ENCODE measurements around the gene ANK3. TPM values are rescaled to one million over a fixed set of nuclear protein-coding genes. Genes with fewer than 3 reads are reported as not detected.

The ANK3 gene
- polyA plus RNA-seq, 3 donors = not detected

DNA sequence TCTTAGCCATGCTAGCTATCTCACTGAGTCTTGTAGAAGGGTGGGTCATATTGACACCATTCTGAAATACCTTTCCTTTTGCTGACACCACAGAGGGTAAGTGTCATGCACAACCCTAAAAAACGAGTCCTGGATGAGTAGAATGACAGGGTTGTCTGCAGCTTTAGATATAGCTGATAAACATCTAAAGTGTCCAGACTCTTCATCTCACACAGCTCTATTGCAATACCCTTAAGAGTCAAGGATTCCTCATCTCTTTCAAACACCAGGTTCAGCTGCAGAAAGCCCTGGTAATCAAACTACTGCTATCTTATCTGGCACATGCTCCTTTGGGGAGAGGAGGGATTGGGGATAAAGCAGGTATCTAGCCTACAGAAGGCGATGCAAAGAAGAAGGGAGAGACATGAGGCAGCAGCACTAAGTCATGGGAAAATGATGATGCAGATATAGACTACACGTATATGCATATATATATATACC lies 127.0 kb downstream of the ANK3 start:
- H2AFZ ChIP-seq (ENCODE audit: insufficient read depth, low read depth, low read length, poor library complexity, severe bottlenecking) = no peak overlapping the region
- Mint-ChIP-seq H3K9me3 (peaks cover 0 to 3% (median 0%) of the 10 kb centered on the region in 7 donors), H3K27ac (no peak overlapping the region), H3K27me3 (ENCODE audit: low read depth in 3 of 3) (no peaks in the 10 kb centered on the region), H3K36me3 (no peaks in the 10 kb centered on the region), H3K4me3 (no peak overlapping the region), H3K4me1 (no peaks in the 10 kb centered on the region)
- intact Hi-C loops (cut with micrococcal nuclease) = no loop called here
- H3K79me2 ChIP-seq (ENCODE audit: insufficient read depth, low read length) = no peaks in the 10 kb centered on the region
- no peak for DNase-seq
- no peaks in the 10 kb centered on the region for H3K27me3 ChIP-seq (ENCODE audit: control insufficient read depth in 2 of 2, insufficient read depth in 2 of 2, low read length in 2 of 2)
- H3K4me3 ChIP-seq (replicated peaks in 1 of 3; ENCODE audit: low read depth in 2 of 3, low read length in 3 of 3) = no peak overlapping the region
- H3K36me3 ChIP-seq (replicated peaks in 1 of 2; ENCODE audit: control insufficient read depth in 1 of 2, insufficient read depth in 2 of 2, low read length in 2 of 2) = no peaks in the 10 kb centered on the region
- no peak overlapping the region for H3K27ac ChIP-seq (ENCODE audit: low read depth in 1 of 2, low read length in 2 of 2)
- no peaks in the 10 kb centered on the region for H4K20me1 ChIP-seq (ENCODE audit: insufficient read depth, low read length)
- TF ChIP-seq CTCF (IDR thresholded peaks at IDR 0.05) = no peak
- no peak overlapping the region for H3K9ac ChIP-seq (ENCODE audit: insufficient read depth, low read length, poor library complexity, severe bottlenecking)
- no peaks in the 10 kb centered on the region for H3K4me1 ChIP-seq (ENCODE audit: control insufficient read depth in 1 of 2, insufficient read depth in 2 of 2, low read length in 2 of 2)
- WGBS (ENCODE audit: insufficient coverage) = no CpG with 5 or more reads among the region's 3 CpGs
- H3K4me2 ChIP-seq (replicated peaks; ENCODE audit: extremely low read depth, low read length, poor library complexity, severe bottlenecking) = no peak overlapping the region
- no peaks in the 10 kb centered on the region for H3K9me3 ChIP-seq (replicated peaks in 1 of 2; ENCODE audit: control insufficient read depth in 1 of 2, insufficient read depth in 1 of 2, low read length in 2 of 2)

DNA sequence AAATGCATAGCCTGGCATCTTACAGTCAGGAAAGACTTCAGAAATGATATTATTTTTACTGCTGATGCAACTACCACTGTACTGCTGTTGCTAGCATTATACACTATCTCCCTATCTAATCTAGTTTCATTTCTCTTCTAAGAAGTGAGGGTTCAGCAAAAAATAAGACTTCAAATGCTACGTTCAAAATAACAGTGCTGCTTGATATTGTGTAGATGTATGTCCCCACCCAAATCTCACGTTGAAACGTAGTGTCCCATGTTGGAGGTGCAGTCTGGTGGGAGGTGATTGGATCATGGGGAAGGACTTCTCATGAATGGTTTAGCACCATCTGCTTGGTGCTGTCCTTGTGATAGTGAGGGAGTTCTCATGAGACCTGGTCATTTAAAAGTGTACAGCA lies 129.4 kb downstream of the ANK3 start:
- peaks cover 0 to 5% (median 0%) of the 10 kb centered on the region in 7 donors for H3K9me3 Mint-ChIP-seq
- no peaks in the 10 kb centered on the region for H3K4me1 ChIP-seq (ENCODE audit: control insufficient read depth in 1 of 2, insufficient read depth in 2 of 2, low read length in 2 of 2)
- H3K36me3 ChIP-seq (replicated peaks in 1 of 2; ENCODE audit: control insufficient read depth in 1 of 2, insufficient read depth in 2 of 2, low read length in 2 of 2) = no peaks in the 10 kb centered on the region
- no peak overlapping the region for H3K9ac ChIP-seq (ENCODE audit: insufficient read depth, low read length, poor library complexity, severe bottlenecking)
- no peaks in the 10 kb centered on the region for H3K4me1 Mint-ChIP-seq
- H3K79me2 ChIP-seq (ENCODE audit: insufficient read depth, low read length) = no peaks in the 10 kb centered on the region
- H3K4me3 Mint-ChIP-seq = no peak overlapping the region
- intact Hi-C loops (cut with micrococcal nuclease) = no loop called here
- no peaks in the 10 kb centered on the region for H4K20me1 ChIP-seq (ENCODE audit: insufficient read depth, low read length)
- H3K27me3 ChIP-seq (ENCODE audit: control insufficient read depth in 2 of 2, insufficient read depth in 2 of 2, low read length in 2 of 2) = no peaks in the 10 kb centered on the region
- no peak for TF ChIP-seq CTCF (IDR thresholded peaks at IDR 0.05)
- WGBS (ENCODE audit: insufficient coverage) = 87% methylated on average over 3 of the region's 3 CpGs
- no peaks in the 10 kb centered on the region for H3K36me3 Mint-ChIP-seq
- no peak overlapping the region for H3K4me2 ChIP-seq (replicated peaks; ENCODE audit: extremely low read depth, low read length, poor library complexity, severe bottlenecking)
- H3K27ac ChIP-seq (ENCODE audit: low read depth in 1 of 2, low read length in 2 of 2) = no peak overlapping the region
- H3K27ac Mint-ChIP-seq = no peak overlapping the region
- no peak overlapping the region for H2AFZ ChIP-seq (ENCODE audit: insufficient read depth, low read depth, low read length, poor library complexity, severe bottlenecking)
- H3K27me3 Mint-ChIP-seq (ENCODE audit: low read depth in 3 of 3) = no peaks in the 10 kb centered on the region
- H3K4me3 ChIP-seq (replicated peaks in 1 of 3; ENCODE audit: low read depth in 2 of 3, low read length in 3 of 3) = no peak overlapping the region
- no peaks in the 10 kb centered on the region for H3K9me3 ChIP-seq (replicated peaks in 1 of 2; ENCODE audit: control insufficient read depth in 1 of 2, insufficient read depth in 1 of 2, low read length in 2 of 2)
- no peak for DNase-seq

Measured in CD14-positive monocyte (primary cell).